Transverse colon (tissue), 4 donors: ENCODE results near the gene THBD. TPM values are rescaled to one million over a fixed set of nuclear protein-coding genes. Genes with fewer than 3 reads are reported as not detected.

Source experiments
- DNase-seq: peaks from one replicate; pipeline ENCODE4 v3.0.0-alpha.2; 2019
- H3K27ac ChIP-seq, 4 donors: fragments of 200-600 bp; sonication (generic); 2 replicates each; pipeline ENCODE4 v1.5.1; 2016 to 2018; ENCODE audit warnings: inconsistent platforms in 4 of 4
- H3K27me3 ChIP-seq: fragments of 200-600 bp; sonication (generic); 2 replicates; pipeline ENCODE4 v1.5.1; 2017; ENCODE audit warnings: inconsistent platforms
- H3K36me3 ChIP-seq, 4 donors: fragments of 200-600 bp; sonication (generic); 2 replicates each; pipeline ENCODE4 v1.5.1; 2017 to 2019; ENCODE audit warnings: inconsistent platforms in 4 of 4
- H3K4me1 ChIP-seq, 4 donors: fragments of 200-600 bp; sonication (generic); 2 replicates each; pipeline ENCODE4 v1.5.1; 2017 to 2020; ENCODE audit warnings: inconsistent platforms in 4 of 4
- H3K4me3 ChIP-seq, 4 donors: fragments of 200-600 bp; sonication (generic); 1 replicate in 1 of 4; 2 replicates in 3 of 4; pipeline versions ENCODE4 v1.5.1 to v1.6.1; 2017 to 2019; ENCODE audit warnings: inconsistent platforms in 4 of 4
- H3K9me3 ChIP-seq, 2 donors: fragments of 200-600 bp; sonication (generic); 2 replicates each; pipeline ENCODE4 v1.5.1; 2017 to 2019; ENCODE audit warnings: inconsistent platforms in 2 of 2
- EP300 ChIP-seq: sonication (generic); formaldehyde crosslinking; IDR thresholded peaks from one replicate; pipeline ENCODE4 v1.6.1; 2017; ENCODE audit warnings: antibody characterized with exemption, low read depth
- POLR2A ChIP-seq: fragments of 450-650 bp; IDR thresholded peaks from one replicate; pipeline ENCODE4 v1.6.1; 2016; ENCODE audit warnings: antibody characterized with exemption, mild to moderate bottlenecking, moderate library complexity
- POLR2AphosphoS5 ChIP-seq, 3 donors: sonication (generic); formaldehyde crosslinking; IDR thresholded peaks; one replicate each; pipeline ENCODE4 v1.6.1; 2016; ENCODE audit warnings: antibody characterized with exemption in 3 of 3
- WGBS, 2 donors: methylation state at CpG; one replicate each; pipeline ENCODE4 v1.1.5; 2018; ENCODE audit warnings: low coverage in 1 of 2; 5-methylcytosine and 5-hydroxymethylcytosine counted together
- in situ Hi-C, 4 donors: fragments of 200-750 bp; cut with MboI; loops; one replicate each; pipeline versions ENCODE4 v1.15.0 to v1.15.1; 2017; ENCODE audit warnings: low sequenced_read_pairs in 3 of 4, low pct_ligation_motif_present in 1 of 4, low pct_unique_long_range_greater_than_20kb in 1 of 4
- intact Hi-C: fragments of 100-400 bp; cut with DNase I; formaldehyde crosslinking; loops from one replicate; pipeline ENCODE4 v1.15.1; 2023; ENCODE audit warnings: low total_unique reads
- total RNA-seq, 4 donors: library from RNA; depleted of rRNA; stranded (reverse); fragments of >200 nt; gene quantifications; one replicate each; pipeline ENCODE4 v1.1.0, GENCODE V29; 2016
- TF ChIP-seq, protein P1 (sequence below), 5 experiments: fragments of 200-600 bp in 3 of 5; fragments of 450-650 bp in 2 of 5; sonication (generic) in 3 of 5; IDR thresholded peaks; 1 replicate in 2 of 5; 2 replicates in 3 of 5; pipeline ENCODE4 v1.5.1; 2016 to 2017; ENCODE audit warnings: antibody characterized with exemption in 5 of 5, inconsistent platforms in 3 of 5, mild to moderate bottlenecking in 2 of 5, moderate library complexity in 1 of 5

The THBD gene
- total RNA-seq, 4 donors from 2014 or later, result 7.8 to 30.3 (median 18.6) TPM

GRCh38 chr20:23009636-23010035 is 39.8 kb downstream of the THBD start:
- intact Hi-C loops, result no loop called here

DNA sequence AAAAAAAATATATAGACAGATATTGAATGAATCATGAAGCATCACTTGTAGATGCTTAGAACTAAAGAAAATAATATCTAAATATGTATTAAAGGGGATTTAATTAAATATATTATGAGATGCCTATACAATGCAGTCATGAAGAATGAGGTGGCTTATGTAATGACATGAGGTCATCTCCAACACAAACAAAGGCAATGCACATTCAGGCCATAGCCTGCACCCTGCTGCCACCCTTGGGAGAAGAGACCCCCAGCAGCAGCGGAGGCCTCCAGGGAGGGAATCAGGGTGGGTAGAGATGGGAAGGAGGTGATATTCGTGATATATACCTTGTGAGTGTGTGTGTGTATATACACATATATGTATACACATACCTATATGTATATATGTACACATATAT is 40.8 kb downstream of the THBD start:
- DNase-seq, result no peak
- no peaks in the 10 kb centered on the region for H3K9me3 ChIP-seq
- H3K4me3 ChIP-seq, result no peak overlapping the region
- no peak overlapping the region for H3K27ac ChIP-seq
- H3K27me3 ChIP-seq, result no peaks in the 10 kb centered on the region
- in situ Hi-C loops (no loop called here), intact Hi-C loops (no loop called here)
- no peaks in the 10 kb centered on the region for H3K4me1 ChIP-seq
- no peaks in the 10 kb centered on the region for H3K36me3 ChIP-seq
- TF ChIP-seq POLR2AphosphoS5 (IDR thresholded peaks at IDR 0.05) (no peak), EP300 (no peak), POLR2A (no peak)
- TF ChIP-seq, protein P1, sequence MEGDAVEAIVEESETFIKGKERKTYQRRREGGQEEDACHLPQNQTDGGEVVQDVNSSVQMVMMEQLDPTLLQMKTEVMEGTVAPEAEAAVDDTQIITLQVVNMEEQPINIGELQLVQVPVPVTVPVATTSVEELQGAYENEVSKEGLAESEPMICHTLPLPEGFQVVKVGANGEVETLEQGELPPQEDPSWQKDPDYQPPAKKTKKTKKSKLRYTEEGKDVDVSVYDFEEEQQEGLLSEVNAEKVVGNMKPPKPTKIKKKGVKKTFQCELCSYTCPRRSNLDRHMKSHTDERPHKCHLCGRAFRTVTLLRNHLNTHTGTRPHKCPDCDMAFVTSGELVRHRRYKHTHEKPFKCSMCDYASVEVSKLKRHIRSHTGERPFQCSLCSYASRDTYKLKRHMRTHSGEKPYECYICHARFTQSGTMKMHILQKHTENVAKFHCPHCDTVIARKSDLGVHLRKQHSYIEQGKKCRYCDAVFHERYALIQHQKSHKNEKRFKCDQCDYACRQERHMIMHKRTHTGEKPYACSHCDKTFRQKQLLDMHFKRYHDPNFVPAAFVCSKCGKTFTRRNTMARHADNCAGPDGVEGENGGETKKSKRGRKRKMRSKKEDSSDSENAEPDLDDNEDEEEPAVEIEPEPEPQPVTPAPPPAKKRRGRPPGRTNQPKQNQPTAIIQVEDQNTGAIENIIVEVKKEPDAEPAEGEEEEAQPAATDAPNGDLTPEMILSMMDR (IDR thresholded peaks at IDR 0.05), result no peak
- WGBS, 2 donors, result 72 to 83% methylated on average over 1 to 2 of the region's 2 CpGs

More at GRCh38 chr20:23009636-23010035, 39.8 kb downstream of the THBD start:
- Histone ChIP-seq H3K9me3 (no peaks in the 10 kb centered on the region), H3K36me3 (no peaks in the 10 kb centered on the region), H3K27ac (no peak overlapping the region), H3K4me1 (no peaks in the 10 kb centered on the region), H3K27me3 (no peaks in the 10 kb centered on the region), H3K4me3 (no peak overlapping the region)
- DNase-seq, result no peak
- in situ Hi-C loops, result no loop called here
- WGBS, 2 donors, result 26 to 40% methylated on average over 1 to 3 of the region's 3 CpGs
- TF ChIP-seq EP300 (no peak), POLR2AphosphoS5 (IDR thresholded peaks at IDR 0.05) (no peak), POLR2A (no peak)
- TF ChIP-seq, protein P1 (IDR thresholded peaks at IDR 0.05), result no peak

- DNase-seq, result no peak
- H3K4me3 ChIP-seq, result no peak overlapping the region
- intact Hi-C loops (no loop called here), in situ Hi-C loops (no loop called here)
- no peak overlapping the region for H3K27ac ChIP-seq
- TF ChIP-seq POLR2A (no peak), EP300 (no peak), POLR2AphosphoS5 (IDR thresholded peaks at IDR 0.05) (no peak)
- TF ChIP-seq, protein P1 (IDR thresholded peaks at IDR 0.05), result no peak
- 97 to 98% methylated on average over 4 to 9 of the region's 9 CpGs for WGBS, 2 donors
- H3K27me3 ChIP-seq, result no peaks in the 10 kb centered on the region
- no peaks in the 10 kb centered on the region for H3K4me1 ChIP-seq
- no peaks in the 10 kb centered on the region for H3K9me3 ChIP-seq
- H3K36me3 ChIP-seq, result no peaks in the 10 kb centered on the region
Observed at GRCh38 chr20:23007886-23008655, 41.4 kb downstream of the THBD start.

GRCh38 chr20:23007462-23007861 is 42.0 kb downstream of the THBD start:
- no peak overlapping the region for H3K4me3 ChIP-seq
- no peaks in the 10 kb centered on the region for H3K9me3 ChIP-seq
- intact Hi-C loops (no loop called here), in situ Hi-C loops (no loop called here)
- H3K27ac ChIP-seq, result no peak overlapping the region
- H3K4me1 ChIP-seq, result no peaks in the 10 kb centered on the region
- no peak for DNase-seq
- TF ChIP-seq EP300 (no peak), POLR2A (no peak), POLR2AphosphoS5 (IDR thresholded peaks at IDR 0.05) (no peak)
- TF ChIP-seq, protein P1 (IDR thresholded peaks at IDR 0.05), result no peak
- no peaks in the 10 kb centered on the region for H3K27me3 ChIP-seq
- H3K36me3 ChIP-seq, result no peaks in the 10 kb centered on the region
- WGBS, 2 donors, result 66 to 84% methylated on average over 2 to 3 of the region's 3 CpGs
